Measurements from ENCODE around the gene PLD1.
"Not testable (repeated sequence)": the region's sequence is repeated elsewhere in the genome, so short reads cannot be mapped to it uniquely, and the experiment has no call there.

PLD1 gene

GRCh38 chr3:171663805-171664204 is 146.5 kb downstream of the PLD1 start:
- DNase-seq (ENCODE audit: low read depth in 2 of 2) = no peak

DNA sequence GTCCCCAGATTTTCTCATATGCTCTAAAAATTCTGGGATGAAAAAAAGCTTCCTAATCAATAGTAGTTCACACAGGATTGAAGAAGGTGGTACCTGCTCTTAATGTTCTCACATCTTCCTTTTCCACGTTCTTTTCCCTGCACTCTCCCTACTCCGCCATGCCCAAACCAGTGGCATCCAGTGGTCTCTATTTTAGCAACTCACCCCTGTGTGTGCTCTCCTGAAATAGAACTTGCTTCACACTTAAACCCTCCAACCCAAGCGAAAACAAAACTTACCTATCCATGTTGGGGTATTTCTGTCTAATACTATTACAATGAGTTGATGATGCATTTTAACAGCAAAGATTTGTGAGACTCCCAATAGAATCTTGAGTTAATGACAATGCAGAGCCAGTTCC is 148.8 kb downstream of the PLD1 start:
- no peak for DNase-seq (ENCODE audit: low read depth in 2 of 2)

DNA sequence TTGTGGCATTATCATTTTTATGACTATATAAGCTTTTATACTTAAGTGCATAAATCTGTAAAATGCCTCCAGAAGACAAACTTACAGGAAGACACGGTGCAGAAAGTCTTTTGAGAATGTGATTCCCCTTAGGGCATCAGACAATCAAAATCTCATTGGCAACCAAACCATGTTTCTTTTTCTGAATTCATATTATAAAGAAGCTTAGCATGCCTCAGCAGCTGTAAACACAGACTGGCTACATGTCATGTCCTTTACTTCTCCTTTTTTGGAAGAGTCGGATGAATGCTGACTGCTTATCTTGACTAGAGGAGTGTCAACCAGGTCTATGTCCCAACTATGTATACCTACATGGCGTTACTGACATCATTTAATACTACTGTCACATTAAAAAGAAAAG is 150.1 kb downstream of the PLD1 start:
- no peak for DNase-seq (ENCODE audit: low read depth in 2 of 2)

DNA sequence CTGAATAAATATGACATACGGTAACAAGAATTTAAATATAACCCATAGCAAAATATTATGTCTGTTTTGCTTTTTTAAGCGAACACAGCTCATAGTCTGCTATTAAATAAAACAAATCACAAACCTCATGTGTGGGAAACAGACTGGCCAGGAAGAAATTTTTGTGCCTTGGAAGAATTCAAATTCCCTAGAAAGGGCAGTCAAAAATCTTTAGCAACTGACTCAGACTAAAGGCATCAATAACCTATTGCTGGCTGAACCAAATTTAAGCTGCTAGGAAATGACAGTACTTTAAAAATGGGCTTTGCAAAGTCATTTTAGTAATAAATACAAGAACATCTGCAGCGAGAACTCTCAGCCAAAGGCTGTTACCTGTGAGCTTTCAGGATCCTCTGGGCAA is 151.4 kb downstream of the PLD1 start:
- no peak for DNase-seq (ENCODE audit: low read depth in 2 of 2)

DNA sequence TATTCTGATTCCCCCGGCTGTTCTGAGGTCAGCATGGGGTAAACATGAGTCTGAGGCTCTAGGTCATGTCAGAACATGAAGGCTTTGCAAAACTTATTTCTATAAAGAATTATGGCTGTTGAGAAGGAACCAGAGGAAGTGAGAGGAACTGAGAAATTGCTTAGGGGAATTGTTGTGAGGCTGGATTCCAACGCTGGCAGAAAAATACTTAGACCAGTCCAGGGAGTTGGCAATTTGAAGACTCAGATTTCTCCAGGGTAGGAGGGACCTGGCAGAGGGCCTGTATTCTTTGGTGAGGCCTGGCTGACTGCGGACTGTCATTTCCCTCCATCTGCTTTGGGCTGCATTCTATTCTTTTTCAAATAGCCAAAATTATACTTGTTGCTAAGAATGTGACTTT is 155.5 kb downstream of the PLD1 start:
- no peak for DNase-seq (ENCODE audit: low read depth in 2 of 2)

- no peak for DNase-seq (ENCODE audit: low read depth in 2 of 2)
Observed at GRCh38 chr3:171654326-171654725, 156.0 kb downstream of the PLD1 start.

GRCh38 chr3:171653701-171654100 is 156.6 kb downstream of the PLD1 start:
- DNase-seq (ENCODE audit: low read depth in 2 of 2) = no peak

DNA sequence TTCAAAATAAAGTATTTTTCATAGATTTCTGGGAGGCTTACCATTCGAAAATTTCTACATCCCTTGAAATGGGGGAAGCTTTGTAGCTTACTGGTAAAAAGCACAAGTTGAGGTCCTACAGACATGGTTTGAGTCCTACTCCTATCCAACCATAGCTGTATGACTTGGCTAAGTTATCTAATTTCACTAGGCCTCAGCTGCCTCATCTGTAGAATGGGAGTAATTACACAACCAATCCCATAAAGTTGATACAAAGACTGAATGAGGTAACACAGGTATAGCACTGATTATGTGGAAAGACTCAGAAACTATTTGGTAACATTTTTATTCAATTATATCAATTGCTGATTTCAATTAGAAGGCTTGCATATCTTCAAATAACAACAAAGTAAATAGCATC is 157.4 kb downstream of the PLD1 start:
- no peak for DNase-seq (ENCODE audit: low read depth in 2 of 2)

DNA sequence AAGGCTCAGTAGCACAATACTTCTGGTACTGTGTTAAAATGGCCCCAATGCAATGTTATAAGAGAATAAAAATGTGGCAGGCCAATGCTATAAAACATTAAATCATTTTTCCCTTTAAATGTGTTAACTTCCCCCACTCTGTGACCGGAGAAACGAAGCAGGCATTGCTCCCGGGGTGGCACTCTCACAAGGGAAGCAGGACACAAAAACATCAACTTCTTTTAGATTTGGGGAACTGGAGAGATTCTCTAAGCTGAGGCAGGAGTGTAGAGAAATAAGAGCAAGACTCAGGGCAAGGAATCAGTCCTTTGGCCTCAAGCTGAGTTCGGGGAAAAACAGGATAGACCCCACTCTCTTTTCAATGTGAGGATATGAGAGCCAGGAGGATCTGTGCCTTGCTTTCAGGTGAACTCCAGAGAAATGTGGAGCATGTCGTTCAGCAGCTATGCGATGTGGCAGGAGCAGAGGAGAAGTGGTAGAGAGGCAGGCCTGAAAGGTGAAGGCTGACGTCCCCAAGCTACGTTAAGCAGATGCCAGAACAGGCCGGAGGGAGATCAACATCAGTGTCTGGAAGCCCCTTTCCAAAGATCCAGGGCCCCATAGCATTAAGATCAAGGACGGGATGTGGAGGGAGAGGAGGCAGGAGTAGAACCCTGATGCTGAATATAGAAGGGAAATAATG is 160.2 kb downstream of the PLD1 start:
- no peak for DNase-seq (ENCODE audit: low read depth in 2 of 2)

DNA sequence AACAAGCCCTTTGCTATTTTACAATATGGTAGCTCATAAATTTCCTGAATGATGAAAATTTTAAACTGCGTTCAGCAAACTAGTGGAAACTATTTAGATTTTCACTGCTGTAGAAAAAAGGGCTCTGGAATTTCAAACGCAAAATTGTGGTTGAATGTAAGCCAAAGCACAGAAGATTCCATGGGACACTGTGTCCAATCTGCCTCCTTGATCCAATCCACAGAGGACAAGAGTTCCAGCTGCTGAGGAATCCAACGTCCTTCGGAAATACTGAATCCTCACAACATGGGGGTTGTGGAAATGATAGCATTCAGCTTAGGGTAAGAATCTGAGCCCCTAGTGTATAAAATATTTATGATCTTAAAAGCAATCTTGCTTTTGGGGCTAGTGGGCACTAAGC is 161.0 kb downstream of the PLD1 start:
- DNase-seq (ENCODE audit: low read depth in 2 of 2) = no peak

DNA sequence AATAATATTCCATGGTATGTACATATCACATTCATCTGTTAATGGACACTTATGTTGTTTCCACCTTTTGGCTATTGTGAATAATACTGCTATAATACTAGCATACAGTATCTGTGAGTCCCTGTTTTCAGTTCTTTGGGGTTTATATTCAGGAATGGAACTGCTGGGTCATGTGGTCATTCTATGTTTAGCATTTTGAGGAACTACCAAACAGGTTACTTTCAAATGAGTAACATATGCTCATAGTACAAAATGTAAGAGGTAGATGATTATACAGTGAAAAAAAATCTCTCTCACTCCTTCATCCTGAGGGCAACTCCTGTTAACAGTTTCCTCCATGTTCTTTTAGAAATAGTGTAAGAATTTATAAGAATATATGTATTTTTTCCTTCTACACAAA is 162.2 kb downstream of the PLD1 start:
- no peak for DNase-seq (ENCODE audit: low read depth in 2 of 2)

- DNase-seq (ENCODE audit: low read depth in 2 of 2) = no peak
Observed at GRCh38 chr3:171646357-171647133, 163.7 kb downstream of the PLD1 start.

- DNase-seq (ENCODE audit: low read depth in 2 of 2) = no peak
Observed at GRCh38 chr3:171644681-171645080, 165.6 kb downstream of the PLD1 start.

GRCh38 chr3:171643681-171644080 is 166.6 kb downstream of the PLD1 start:
- no peak for DNase-seq (ENCODE audit: low read depth in 2 of 2)

DNA sequence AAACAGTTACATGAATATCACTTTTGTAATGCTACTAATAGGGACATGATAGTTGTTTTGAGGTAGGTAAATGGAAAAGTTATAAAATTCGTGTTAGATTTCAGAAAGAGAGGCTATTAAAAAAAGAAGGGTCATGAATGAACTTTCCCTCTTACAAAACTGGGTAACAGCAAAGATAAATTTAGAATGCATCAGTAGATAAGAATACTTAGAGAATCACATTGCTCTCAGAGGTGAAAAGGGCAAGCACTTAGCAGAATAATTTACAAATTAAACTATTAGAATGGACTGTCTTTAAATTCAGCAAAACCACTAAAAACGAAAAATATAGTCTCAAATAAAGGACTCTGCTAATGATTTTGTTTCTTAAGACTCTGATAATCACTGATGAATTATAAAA is 167.2 kb downstream of the PLD1 start:
- DNase-seq (ENCODE audit: low read depth in 2 of 2) = no peak

DNA sequence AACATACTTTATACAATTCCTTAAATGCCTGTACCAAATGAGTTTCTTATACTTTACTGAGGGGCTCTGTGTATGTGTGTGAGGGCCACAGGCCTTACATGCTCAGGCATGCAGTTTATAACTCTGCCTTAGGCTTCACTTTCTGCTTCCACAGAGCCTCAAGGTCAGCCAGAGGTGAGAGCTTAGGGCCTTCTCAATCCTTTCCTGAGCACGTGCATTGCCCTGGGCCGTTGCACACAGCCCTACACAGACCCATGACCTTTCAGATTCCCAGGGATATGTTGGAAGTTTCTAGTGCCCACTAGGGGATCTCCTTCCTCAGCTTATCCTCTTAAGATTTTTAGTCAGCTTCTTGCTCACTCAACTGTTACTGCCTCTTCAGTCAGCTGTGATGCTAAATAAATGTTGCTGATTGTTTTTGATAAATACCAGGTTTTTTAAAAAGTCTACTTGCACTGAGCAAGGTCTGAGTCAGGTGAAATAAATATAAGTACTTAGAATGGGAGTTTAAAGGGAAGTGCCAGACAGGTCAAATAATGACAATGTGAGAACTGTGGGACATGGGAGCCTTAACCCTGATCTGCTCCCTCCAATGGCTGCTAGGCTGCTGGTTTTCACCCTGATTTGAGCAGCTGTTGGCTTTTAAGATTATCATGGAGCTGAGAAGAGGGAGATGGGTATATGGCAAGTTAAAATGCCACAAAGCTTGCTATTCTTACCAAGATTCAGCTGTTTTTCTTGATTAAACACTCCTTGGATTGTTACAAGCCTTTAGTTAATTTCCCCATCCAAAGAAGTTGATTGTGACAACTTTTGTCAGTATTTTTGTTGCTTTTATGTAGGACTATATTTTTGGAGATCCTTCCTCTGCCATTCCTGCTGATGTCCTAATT is 169.5 kb downstream of the PLD1 start:
- DNase-seq (ENCODE audit: low read depth in 2 of 2) = no peak

DNA sequence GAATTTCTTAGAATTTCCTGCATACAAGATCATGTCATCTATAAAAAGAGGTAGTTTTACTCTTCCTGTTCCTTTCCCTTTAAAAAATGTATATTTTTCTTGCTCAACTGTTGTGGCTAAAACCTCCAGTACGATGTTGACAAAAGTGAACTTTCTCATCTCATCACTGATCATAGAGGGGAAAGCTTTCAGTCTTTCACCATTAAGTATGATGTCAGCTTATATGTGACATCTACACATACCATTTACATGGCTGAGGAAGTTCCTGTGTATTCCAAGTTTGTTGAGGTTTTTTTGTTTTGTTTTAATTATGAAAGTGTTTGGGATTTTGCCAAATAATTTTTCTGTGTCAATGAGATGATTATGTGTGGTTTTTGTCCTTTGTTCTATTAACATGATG is 173.6 kb downstream of the PLD1 start:
- no peak for DNase-seq (ENCODE audit: low read depth in 2 of 2)

DNA sequence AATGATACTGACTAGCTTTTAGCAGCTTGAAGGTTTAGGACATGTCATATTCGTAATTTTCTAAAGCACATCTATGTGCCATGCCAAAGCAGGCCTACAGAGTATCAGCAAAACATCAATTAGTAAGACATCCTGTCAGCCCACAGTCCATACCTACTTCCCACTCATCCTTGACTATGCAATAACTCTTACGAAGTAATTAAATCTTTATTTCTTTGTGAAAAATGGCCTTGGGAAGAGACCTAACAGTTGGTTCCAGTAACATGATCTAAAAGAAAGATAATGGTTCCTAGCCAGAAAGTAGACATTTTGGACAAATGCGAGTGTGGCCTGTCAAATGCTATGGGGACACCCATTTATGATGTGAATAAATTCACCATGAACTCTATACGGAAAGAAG is 177.5 kb downstream of the PLD1 start:
- no peak for DNase-seq (ENCODE audit: low read depth in 2 of 2)

GRCh38 chr3:171626799-171627198 is 183.5 kb downstream of the PLD1 start:
- DNase-seq (ENCODE audit: low read depth in 2 of 2) = not testable (repeated sequence)

DNA sequence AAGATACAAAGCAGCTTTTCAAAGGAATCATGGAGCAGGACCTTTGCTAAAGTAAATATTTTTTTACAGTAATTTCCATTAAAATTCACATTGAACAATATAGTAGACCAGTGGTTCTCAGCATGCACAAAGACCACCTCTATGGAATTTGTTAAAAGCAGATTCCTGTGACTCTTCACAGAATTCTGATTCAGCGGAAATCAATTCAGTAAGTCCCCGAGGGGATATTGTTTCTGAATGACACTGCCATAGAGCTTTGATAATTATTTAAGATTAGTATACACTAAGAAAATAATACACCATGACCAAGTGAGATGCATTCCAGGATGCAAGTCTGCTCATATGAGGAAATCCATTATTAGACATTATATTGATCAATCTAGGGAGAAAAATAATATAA is 188.2 kb downstream of the PLD1 start:
- DNase-seq (ENCODE audit: low read depth in 2 of 2) = no peak

DNA sequence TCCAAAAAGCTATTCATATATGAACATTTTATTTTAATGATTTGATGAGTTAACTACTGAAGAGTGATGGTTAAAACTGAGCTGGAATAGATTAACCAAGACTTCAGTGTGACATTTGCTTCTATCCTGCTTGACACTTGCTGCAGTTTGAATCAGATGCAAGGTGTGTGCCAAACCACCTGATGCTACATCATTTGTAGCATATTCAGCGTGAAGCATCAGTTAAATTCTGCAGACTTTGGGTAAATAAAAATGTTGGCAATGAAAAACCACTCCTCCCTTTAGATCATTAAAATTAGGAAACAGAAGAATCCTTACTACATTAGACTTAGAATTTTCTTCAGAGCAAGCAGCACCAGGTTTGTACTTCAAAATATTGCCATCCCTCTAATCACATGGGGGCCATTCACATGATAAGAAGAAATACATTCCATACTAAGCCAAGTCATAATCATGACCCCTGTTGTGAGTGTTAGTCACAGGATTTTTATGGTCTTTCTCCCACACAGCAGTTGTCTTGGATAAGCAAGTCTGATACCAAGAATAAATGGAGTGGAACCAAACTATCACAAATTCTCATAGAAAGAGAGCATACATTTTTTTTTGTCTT is 189.4 kb downstream of the PLD1 start:
- DNase-seq (ENCODE audit: low read depth in 2 of 2) = no peak

GRCh38 chr3:171616798-171617197 is 193.5 kb downstream of the PLD1 start:
- DNase-seq (ENCODE audit: low read depth in 2 of 2) = no peak
